Measurements from ENCODE around the gene KIF12.

Gene KIF12

GRCh38 chr9:114080773-114081440 lies 18.2 kb downstream of the KIF12 start:
- H3K4me3 ChIP-seq (ENCODE audit: low read depth in 1 of 2, low read length in 1 of 2) = no peak overlapping the region
- H3K27me3 ChIP-seq = peaks cover 10% of the 10 kb centered on the region
- no peak for TF ChIP-seq CTCF (IDR thresholded peaks at IDR 0.05)
- no peak overlapping the region for H3K27ac ChIP-seq
- H3K4me1 ChIP-seq (ENCODE audit: control insufficient read depth in 1 of 2, insufficient read depth in 1 of 2, low read depth in 1 of 2, low read length in 1 of 2) = no peaks in the 10 kb centered on the region
- H3K36me3 ChIP-seq = no peaks in the 10 kb centered on the region
- H3K9me3 ChIP-seq = no peaks in the 10 kb centered on the region

- Histone ChIP-seq H3K36me3 (no peaks in the 10 kb centered on the region), H3K9me3 (no peaks in the 10 kb centered on the region), H3K27ac (no peak overlapping the region), H3K27me3 (peaks cover 16% of the 10 kb centered on the region), H3K4me1 (ENCODE audit: control insufficient read depth in 1 of 2, insufficient read depth in 1 of 2, low read depth in 1 of 2, low read length in 1 of 2) (no peaks in the 10 kb centered on the region), H3K4me3 (ENCODE audit: low read depth in 1 of 2, low read length in 1 of 2) (no peak overlapping the region)
- TF ChIP-seq CTCF (IDR thresholded peaks at IDR 0.05) = no peak
Measured at GRCh38 chr9:114080195-114080772, 18.8 kb downstream of the KIF12 start.

- Histone ChIP-seq H3K36me3 (no peaks in the 10 kb centered on the region), H3K4me3 (ENCODE audit: low read depth in 1 of 2, low read length in 1 of 2) (no peak overlapping the region), H3K4me1 (ENCODE audit: control insufficient read depth in 1 of 2, insufficient read depth in 1 of 2, low read depth in 1 of 2, low read length in 1 of 2) (no peaks in the 10 kb centered on the region), H3K27ac (no peak overlapping the region), H3K9me3 (no peaks in the 10 kb centered on the region), H3K27me3 (peaks cover 22% of the 10 kb centered on the region)
- TF ChIP-seq CTCF (IDR thresholded peaks at IDR 0.05) = no peak
Measured at GRCh38 chr9:114078781-114079156, 20.3 kb downstream of the KIF12 start.

- no peak for TF ChIP-seq CTCF (IDR thresholded peaks at IDR 0.05)
- Histone ChIP-seq H3K4me1 (ENCODE audit: control insufficient read depth in 1 of 2, insufficient read depth in 1 of 2, low read depth in 1 of 2, low read length in 1 of 2) (no peaks in the 10 kb centered on the region), H3K4me3 (ENCODE audit: low read depth in 1 of 2, low read length in 1 of 2) (no peak within 1 kb of the TSS), H3K9me3 (no peaks in the 10 kb centered on the region), H3K27ac (no peak within 1 kb of the TSS), H3K36me3 (no peaks in the 10 kb centered on the region), H3K27me3 (peaks cover 22% of the 10 kb centered on the region)
Measured at GRCh38 chr9:114078021-114078780, 20.9 kb downstream of the KIF12 start, which contains the start of gene AMBP. TSS of gene AMBP (minus strand) at chr9:114078300. CDS start at chr9:114078209, 91 bp downstream.

- no peaks in the 10 kb centered on the region for H3K4me1 ChIP-seq (ENCODE audit: control insufficient read depth in 1 of 2, insufficient read depth in 1 of 2, low read depth in 1 of 2, low read length in 1 of 2)
- H3K27me3 ChIP-seq = peaks cover 22% of the 10 kb centered on the region
- H3K4me3 ChIP-seq (ENCODE audit: low read depth in 1 of 2, low read length in 1 of 2) = no peak overlapping the region
- H3K36me3 ChIP-seq = no peaks in the 10 kb centered on the region
- no peaks in the 10 kb centered on the region for H3K9me3 ChIP-seq
- TF ChIP-seq CTCF (IDR thresholded peaks at IDR 0.05) = no peak
- H3K27ac ChIP-seq = no peak overlapping the region
Measured at GRCh38 chr9:114077162-114077837, 21.8 kb downstream of the KIF12 start.
